ENCODE measurements around the gene AOC1.

DNA sequence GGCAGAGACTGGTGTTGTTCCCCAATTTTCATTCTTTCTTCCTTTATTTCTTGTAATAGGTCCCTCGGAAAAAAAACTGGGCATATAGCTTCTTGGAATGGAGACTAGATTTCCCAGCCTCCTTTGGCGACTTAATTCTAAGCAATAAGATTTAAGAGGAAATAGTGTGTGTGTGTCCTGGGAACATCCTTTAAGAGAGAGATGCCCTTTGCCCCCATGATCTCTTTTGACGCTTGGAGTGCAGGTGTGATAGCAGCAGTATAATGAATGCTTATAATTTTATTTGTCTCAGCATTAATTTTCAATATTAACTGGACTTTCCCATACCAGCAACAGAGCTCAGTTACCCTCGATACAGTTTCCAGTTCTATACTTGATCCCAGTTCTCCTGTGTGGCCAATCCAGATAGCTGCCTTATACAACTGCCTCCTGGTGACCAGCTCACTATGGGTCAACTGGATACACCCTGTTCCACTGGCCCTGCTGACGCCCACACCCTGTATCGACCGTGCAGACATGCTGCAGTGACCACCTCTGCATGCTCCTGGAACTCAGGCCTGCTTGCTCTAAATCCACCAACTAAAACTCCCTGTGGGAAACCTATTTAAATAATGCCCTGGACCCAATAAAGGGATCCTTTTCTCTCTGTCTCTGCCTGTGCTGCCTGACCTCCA is 37.9 kb upstream of the AOC1 start:
- TF ChIP-seq, protein P1, sequence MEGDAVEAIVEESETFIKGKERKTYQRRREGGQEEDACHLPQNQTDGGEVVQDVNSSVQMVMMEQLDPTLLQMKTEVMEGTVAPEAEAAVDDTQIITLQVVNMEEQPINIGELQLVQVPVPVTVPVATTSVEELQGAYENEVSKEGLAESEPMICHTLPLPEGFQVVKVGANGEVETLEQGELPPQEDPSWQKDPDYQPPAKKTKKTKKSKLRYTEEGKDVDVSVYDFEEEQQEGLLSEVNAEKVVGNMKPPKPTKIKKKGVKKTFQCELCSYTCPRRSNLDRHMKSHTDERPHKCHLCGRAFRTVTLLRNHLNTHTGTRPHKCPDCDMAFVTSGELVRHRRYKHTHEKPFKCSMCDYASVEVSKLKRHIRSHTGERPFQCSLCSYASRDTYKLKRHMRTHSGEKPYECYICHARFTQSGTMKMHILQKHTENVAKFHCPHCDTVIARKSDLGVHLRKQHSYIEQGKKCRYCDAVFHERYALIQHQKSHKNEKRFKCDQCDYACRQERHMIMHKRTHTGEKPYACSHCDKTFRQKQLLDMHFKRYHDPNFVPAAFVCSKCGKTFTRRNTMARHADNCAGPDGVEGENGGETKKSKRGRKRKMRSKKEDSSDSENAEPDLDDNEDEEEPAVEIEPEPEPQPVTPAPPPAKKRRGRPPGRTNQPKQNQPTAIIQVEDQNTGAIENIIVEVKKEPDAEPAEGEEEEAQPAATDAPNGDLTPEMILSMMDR (IDR thresholded peaks at IDR 0.05), result no peak
- TF ChIP-seq POLR2A (IDR thresholded peaks at IDR 0.05), result no peak

All from right lobe of liver (tissue), 4 donors.